Lung microvascular endothelial cell (primary cell): ENCODE results near the gene KRTDAP. TPM values are rescaled to one million over a fixed set of nuclear protein-coding genes. Genes with fewer than 3 reads are reported as not detected.

ENCODE experiments used
- DNase-seq, 2 donors: peaks; one replicate each; pipeline versions ENCODE4 v3.0.0 to v3.0.0-alpha.2; 2010; ENCODE audit warnings: low read depth in 2 of 2
- total RNA-seq: library from RNA; depleted of rRNA; stranded (reverse); fragments of >200 nt; gene quantifications from 2 replicates; pipeline ENCODE4 v1.2.1, GENCODE V29; 2014

The KRTDAP gene
- total RNA-seq, 1 donor from 2014 or later, result not detected

- DNase-seq, result no peak
Measured at GRCh38 chr19:35455616-35456201, 34.6 kb downstream of the KRTDAP start.

GRCh38 chr19:35454663-35455062, 35.6 kb downstream of the KRTDAP start:
- no peak for DNase-seq

GRCh38 chr19:35451338-35452096, 38.7 kb downstream of the KRTDAP start:
- DNase-seq, result no peak

DNA sequence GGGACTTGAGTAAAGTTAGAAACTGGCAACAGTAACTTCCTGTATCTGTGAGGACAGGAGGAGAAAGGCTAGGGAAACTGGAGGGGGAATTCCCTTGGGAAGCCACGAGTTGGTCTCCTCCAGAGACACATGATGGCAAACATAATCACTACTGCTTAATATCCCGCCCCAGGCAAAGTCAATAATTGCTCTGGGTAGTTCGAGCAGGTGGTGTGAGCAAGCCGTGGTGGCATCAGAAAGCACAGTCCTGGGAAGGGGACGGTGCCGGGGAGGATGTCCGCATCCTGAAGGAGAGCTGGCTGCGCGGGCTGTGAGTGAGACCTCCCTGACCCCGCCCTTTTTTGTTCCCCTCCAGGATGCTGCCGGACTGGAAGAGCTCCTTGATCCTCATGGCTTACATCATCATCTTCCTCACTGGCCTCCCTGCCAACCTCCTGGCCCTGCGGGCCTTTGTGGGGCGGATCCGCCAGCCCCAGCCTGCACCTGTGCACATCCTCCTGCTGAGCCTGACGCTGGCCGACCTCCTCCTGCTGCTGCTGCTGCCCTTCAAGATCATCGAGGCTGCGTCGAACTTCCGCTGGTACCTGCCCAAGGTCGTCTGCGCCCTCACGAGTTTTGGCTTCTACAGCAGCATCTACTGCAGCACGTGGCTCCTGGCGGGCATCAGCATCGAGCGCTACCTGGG, 40.8 kb downstream of the KRTDAP start:
- no peak for DNase-seq

- no peak for DNase-seq
Measured at GRCh38 chr19:35447606-35448469, 42.4 kb downstream of the KRTDAP start, which contains the start of gene FFAR2. Gene FFAR2, plus strand, starts transcription at chr19:35448257. Its CDS starts 1,458 bp downstream, at chr19:35449715.

DNA sequence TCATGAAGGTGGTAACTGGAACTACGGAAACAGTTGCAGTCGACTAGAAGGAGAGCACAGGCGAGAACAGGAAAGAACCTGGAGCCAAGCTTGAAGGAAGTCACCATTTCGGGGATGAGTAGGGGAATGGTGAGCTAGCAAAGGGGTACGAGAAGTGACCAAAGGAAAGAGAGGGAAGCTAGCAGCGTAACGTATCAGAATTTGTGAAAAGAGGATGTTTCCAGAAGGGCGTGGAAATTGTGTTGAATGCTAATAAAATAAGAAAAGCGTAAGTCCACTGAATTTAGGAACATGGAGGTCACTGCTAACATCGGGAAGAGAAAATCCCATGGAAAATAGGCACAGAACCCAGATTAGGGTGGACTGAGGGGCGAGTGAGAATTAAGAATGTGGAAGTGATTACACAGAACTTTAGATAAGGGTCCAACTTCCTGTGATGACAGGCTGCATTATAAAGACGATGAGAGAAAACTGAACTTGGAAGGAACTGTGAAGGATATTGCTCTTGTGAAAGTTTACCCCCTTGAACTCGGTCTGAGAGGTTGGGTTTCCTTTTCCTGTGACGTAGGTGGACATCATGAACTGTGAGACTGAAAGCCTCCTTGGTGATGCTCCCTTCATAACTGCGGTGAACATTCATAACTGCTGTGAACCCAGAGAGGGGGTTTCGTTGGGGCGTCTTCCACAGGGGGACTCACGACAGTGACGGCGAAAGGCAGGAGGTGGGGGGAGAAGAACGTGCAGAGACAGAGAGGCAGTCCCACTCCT, 44.3 kb downstream of the KRTDAP start:
- no peak for DNase-seq

DNA sequence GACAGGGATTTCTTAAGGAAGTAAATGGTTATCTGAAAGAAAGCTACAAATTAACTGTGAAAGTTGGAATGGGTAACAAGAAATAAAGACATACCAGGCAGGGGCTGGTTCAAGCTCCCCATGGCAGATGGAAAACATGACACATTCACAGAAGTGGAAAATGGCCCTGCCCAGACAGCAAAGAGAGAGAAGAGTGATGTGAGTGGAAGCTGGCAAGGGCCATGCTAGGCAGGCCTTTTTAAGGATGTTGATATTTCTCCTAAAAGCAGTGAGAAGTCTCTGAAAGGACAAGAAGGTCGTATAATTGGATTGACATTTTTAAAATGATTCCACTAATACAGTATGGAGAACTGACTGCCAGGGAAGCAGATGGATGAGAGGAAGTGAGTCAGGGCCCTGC, 45.5 kb downstream of the KRTDAP start:
- no peak for DNase-seq

DNA sequence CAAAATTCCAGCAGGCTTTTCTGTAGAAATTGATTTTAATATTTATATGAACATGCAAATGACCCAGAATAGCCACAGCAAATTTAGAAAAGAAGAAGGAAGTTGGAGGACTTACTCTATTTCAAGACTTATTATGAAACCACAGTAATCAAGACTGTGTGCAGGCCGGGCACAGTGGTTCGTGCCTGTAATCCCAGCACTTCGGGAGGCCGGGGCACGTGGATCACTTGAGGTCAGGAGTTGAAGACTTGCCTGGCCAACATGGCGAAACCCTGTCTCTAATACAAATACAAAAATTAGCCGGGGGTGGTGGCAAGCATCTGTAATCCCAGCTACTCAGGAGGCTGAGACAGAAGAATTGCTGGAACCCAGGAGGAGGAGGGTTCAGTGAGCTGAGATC, 48.2 kb downstream of the KRTDAP start:
- DNase-seq, result no peak

DNA sequence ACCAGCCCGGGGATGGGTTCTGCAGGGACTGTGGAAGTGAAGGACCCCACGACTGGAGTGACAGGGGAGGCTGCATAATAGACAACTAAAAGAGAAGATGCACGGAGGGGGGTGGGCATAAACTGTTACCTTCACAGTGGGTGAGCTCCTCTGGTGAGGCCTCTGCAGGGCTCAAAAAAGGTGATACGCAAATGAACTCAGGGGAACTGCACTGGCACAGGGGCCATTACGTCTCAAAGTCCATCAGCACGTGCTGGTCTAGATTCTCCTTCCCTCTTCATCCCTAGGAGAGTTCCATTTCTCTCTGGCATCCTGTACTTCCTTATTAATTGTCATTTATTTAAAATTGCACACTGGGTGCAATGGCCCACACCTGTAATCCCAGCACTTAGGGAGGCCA, 50.3 kb downstream of the KRTDAP start:
- no peak for DNase-seq

GRCh38 chr19:35438527-35438926, 51.7 kb downstream of the KRTDAP start:
- no peak for DNase-seq

DNA sequence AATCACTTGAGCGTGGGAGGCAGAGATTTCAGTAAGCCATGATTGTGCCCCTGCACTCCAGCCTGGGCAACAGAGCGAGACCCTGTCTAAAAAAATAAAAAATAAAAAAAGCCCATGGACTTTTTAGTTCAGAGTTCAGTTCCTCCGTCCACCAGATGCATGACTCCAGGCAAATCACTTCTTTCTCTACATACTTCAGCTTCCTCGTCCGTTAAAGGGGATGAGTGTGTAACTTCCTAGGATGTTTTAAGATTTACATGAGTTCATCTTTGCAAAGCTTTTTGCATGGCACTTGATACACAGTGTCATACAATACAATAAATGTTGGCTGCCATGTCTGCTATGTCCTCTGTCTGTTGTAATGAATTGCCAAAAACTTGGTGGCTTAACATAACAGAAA, 52.2 kb downstream of the KRTDAP start:
- DNase-seq, result no peak

- no peak for DNase-seq
Measured at GRCh38 chr19:35437406-35437951, 52.8 kb downstream of the KRTDAP start.

Other genes with a start within 250 kb of the KRTDAP start
- 0.20 and 0.44 TPM in 2 replicates for gene LSR, start 241.5 kb downstream of the KRTDAP start, total RNA-seq
- 25.5 and 52.2 TPM in 2 replicates for gene USF2, start 221.5 kb downstream of the KRTDAP start, total RNA-seq
- under 0.01 TPM in 2 replicates for gene HAMP, start 207.9 kb downstream of the KRTDAP start, total RNA-seq
- gene MAG, start 198.3 kb downstream of the KRTDAP start, total RNA-seq, result not detected in 2 replicates
- 0.22 TPM in 1 of 2 replicates, not detected in the other for gene CD22, start 161.3 kb downstream of the KRTDAP start, total RNA-seq
- not detected in 2 replicates for gene FFAR1, start 142.6 kb downstream of the KRTDAP start, total RNA-seq
- under 0.01 TPM in 1 of 2 replicates, not detected in the other for gene FFAR3, start 132.0 kb downstream of the KRTDAP start, total RNA-seq
- not detected in 2 replicates for gene GPR42, start 119.4 kb downstream of the KRTDAP start, total RNA-seq
- gene FFAR2, start 42.2 kb downstream of the KRTDAP start, total RNA-seq, result not detected in 2 replicates
- gene DMKN, start 23.2 kb upstream of the KRTDAP start, total RNA-seq, result not detected in 2 replicates
- gene SBSN, start 37.8 kb upstream of the KRTDAP start, total RNA-seq, result not detected in 2 replicates
- gene GAPDHS, start 43.0 kb upstream of the KRTDAP start, total RNA-seq, result not detected in 2 replicates
- gene TMEM147, start 55.2 kb upstream of the KRTDAP start, total RNA-seq, result 51.4 and 75.2 TPM in 2 replicates
- gene ATP4A, start 73.2 kb upstream of the KRTDAP start, total RNA-seq, result not detected in 2 replicates
- gene PMIS2, start 95.7 kb upstream of the KRTDAP start, total RNA-seq, result not detected in 2 replicates
- 3.4 and 3.9 TPM in 2 replicates for gene HAUS5, start 122.3 kb upstream of the KRTDAP start, total RNA-seq
- gene RBM42, start 138.6 kb upstream of the KRTDAP start, total RNA-seq, result 22.2 and 25.6 TPM in 2 replicates
- gene ETV2, start 151.3 kb upstream of the KRTDAP start, total RNA-seq, result 0.20 and 0.44 TPM in 2 replicates
- gene COX6B1, start 157.9 kb upstream of the KRTDAP start, total RNA-seq, result 287 and 398 TPM in 2 replicates
- not detected in 2 replicates for gene UPK1A, start 176.1 kb upstream of the KRTDAP start, total RNA-seq
- not detected in 2 replicates for gene ZBTB32, start 214.1 kb upstream of the KRTDAP start, total RNA-seq
- 3.1 and 4.0 TPM in 2 replicates for gene KMT2B, start 227.5 kb upstream of the KRTDAP start, total RNA-seq